Activated CD4-positive, CD25-positive, alpha-beta regulatory T cell treated with anti-CD3 and anti-CD28 coated beads, Interleukin-2, amount 50 U/mL, for 16 hours (primary cell): ENCODE measurements around the gene ITLN2.
"Not testable (repeated sequence)": the region's sequence is repeated elsewhere in the genome, so short reads cannot be mapped to it uniquely, and the experiment has no call there.

ENCODE experiments used
- DNase-seq: peaks from one replicate; pipeline ENCODE4 v3.0.0-alpha.2; 2020; ENCODE audit warnings: low read depth, low spot score

Gene ITLN2

GRCh38 chr1:160905617-160905989 lies 49.0 kb downstream of the ITLN2 start:
- no peak for DNase-seq

- no peak for DNase-seq
Measured at GRCh38 chr1:160904783-160905616, 49.6 kb downstream of the ITLN2 start.

- DNase-seq, result not testable (repeated sequence)
Measured at GRCh38 chr1:160902251-160902650, 52.4 kb downstream of the ITLN2 start.

- DNase-seq, result no peak
Measured at GRCh38 chr1:160901768-160902167, 52.8 kb downstream of the ITLN2 start.

GRCh38 chr1:160900683-160901082 lies 53.9 kb downstream of the ITLN2 start:
- DNase-seq, result not testable (repeated sequence)
